Activated naive CD4-positive, alpha-beta T cell treated with anti-CD3 and anti-CD28 coated beads, Interleukin-2, amount 50 U/mL, for 16 hours (primary cell): ENCODE data around the gene NECAB3.
A peak's percentile ranks its signal among the peaks of the same experiment; 100 is the strongest.

Experiments used
- DNase-seq: peaks from one replicate; pipeline ENCODE4 v3.0.0-alpha.2; 2020

NECAB3 gene

DNA sequence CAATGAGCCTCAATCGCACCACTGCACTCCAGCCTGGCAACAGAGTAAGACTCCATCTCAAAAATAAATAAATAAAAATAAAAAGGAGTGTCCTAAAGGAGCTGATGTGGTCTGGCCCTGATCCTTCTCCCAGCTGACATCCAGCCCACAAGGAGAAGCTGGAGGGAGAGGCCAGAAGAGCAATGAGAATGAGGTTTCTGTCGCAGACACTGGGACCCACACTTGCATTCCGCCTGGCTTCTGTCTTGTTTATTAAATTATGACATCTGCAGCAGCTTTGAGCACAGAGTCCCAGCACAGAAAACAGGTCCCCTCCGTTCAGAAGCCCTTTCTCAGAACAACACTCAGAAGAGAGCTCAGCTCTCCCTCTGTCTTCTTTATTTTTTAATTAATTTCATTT lies 22.2 kb upstream of the NECAB3 start:
- no peak for DNase-seq

DNA sequence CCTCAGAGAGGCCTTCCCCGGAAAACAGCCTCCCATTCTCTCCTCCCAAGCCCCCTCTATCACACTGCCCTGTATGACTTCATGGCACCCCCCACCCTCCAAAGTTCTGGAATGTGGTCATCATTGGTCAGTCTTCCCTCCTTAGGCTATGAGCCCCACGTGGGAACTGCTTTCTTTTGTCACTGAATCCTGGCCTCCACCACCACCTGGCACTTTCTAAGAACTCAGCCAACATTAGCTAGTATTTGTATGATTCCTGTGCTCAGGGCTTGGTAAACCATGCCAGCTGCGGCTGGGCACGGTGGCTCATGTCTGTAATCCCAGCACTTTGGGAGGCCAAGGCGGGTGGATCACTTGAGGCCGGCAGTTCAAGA lies 20.4 kb upstream of the NECAB3 start:
- no peak for DNase-seq

DNA sequence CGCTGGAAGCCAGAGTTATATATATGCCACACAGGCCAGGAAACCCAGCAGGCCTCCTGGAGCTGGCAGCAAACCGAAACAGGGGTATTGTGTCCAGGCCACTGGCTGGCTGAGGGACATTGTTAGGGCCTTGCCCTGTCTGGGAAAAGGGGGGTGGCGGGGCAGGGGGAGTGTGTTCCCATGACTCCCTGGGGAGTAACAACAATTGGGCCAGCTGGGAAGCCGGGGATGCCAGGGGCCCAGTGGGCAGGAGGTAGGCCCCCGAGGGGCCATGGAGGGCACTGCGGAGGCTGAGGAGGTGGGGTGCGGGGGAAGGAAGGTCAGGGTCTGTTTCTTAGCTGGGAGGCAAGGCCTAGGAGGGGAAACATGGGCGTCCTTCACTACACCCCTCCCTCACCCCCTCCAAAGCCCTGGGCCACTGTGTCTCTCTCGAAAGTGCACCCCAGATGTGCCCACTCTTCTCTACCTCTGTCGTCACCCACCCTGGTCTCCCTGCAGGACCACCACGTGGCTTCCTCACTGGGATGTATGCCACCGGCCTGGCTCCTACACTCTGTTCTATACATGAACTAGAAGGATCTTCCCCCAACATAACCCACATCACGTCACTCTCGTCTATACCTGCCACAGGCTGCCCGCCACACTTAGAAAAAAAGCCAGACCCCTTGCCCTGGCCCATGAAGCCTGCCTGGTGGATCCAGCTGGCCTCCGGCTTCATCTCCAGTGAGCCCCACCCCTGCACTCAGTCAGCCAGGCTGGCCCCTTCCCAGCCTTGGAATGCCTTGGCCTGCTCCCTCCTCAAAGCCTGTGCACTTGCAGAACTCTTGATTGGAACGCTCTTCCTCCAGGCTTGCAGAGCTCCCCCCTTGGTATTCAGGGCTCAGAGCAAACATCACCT lies 19.8 kb upstream of the NECAB3 start:
- DNase-seq = no peak

DNA sequence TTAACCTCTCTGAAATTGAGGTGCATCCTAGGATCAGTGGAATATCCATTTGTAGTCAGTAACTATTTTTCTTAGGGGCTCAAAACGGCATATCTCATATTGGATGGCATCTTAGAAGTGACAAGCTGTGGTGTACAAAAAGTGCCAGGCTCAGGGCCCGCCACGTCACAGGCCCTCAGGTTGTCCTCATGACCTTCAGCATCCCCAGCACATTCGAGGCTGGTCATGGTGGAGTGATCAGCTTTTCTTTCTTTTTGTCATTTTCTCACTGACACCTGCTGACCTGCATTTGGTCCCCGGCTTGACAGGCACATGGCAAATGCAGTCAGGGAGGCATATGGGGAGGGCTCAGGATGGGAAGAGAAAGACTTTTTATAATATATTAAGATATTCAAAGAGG lies 19.1 kb upstream of the NECAB3 start:
- DNase-seq = no peak

DNA sequence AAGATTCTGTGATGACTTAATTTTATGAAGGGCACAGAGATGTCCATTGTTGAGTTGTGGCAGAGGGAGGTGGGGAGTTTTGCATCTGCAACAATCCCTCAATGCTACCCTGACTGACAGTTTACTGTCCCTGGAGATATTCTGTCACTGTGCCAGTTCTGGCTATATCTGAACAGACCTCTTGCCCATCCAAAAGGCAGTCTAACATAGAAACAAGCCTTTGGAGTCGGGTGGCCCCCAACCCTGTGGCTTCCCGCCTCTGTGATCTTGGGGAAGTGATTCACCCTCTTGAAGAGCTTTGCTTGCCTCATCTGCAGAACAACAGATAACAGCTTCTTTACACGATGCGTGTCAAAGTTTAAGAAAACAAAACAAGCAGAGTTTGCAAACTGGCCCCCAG lies 15.7 kb upstream of the NECAB3 start:
- peak; percentile 50 for DNase-seq

DNA sequence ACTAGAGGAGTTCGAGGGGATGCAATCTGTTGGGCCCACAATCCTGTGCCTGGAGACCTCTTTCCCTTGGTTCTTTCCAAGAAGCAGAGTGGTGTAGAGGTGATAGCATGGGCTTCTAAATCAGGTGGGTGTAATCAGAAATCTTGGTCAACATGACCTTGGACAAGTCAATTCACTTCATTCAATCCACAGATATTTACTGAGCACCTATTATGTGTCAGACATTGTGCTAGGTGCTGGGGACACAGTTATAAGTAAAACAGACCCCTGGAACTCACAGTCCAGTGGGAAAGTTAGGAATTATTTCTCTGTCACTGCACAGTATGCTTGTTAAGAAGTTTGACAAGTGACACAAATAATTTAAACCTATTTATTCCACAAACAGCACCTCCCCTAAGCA lies 15.3 kb upstream of the NECAB3 start:
- no peak for DNase-seq

DNA sequence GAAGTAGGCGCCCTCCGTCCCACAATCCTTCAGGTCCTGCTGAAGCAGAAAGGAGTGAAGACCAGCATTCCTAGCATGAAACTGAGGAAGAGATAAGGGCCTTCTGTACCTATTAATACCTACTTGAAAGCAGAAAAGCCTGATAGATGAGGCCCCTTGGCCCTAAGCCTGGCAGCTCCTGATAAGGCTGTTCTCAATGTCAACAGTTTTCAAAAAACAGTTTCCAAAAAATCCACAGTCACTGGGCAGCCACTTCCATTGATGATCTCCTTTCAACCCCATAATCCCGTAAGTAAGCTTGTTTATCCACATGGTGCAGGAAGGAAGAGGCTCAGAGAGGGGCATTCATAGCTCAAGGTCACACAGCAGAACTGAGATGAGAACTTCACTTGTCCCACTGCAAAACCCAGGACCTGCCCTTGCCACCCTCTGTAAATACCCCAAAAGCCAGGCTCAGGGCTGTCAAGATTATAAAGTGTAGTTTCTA lies 14.8 kb upstream of the NECAB3 start:
- no peak for DNase-seq

DNA sequence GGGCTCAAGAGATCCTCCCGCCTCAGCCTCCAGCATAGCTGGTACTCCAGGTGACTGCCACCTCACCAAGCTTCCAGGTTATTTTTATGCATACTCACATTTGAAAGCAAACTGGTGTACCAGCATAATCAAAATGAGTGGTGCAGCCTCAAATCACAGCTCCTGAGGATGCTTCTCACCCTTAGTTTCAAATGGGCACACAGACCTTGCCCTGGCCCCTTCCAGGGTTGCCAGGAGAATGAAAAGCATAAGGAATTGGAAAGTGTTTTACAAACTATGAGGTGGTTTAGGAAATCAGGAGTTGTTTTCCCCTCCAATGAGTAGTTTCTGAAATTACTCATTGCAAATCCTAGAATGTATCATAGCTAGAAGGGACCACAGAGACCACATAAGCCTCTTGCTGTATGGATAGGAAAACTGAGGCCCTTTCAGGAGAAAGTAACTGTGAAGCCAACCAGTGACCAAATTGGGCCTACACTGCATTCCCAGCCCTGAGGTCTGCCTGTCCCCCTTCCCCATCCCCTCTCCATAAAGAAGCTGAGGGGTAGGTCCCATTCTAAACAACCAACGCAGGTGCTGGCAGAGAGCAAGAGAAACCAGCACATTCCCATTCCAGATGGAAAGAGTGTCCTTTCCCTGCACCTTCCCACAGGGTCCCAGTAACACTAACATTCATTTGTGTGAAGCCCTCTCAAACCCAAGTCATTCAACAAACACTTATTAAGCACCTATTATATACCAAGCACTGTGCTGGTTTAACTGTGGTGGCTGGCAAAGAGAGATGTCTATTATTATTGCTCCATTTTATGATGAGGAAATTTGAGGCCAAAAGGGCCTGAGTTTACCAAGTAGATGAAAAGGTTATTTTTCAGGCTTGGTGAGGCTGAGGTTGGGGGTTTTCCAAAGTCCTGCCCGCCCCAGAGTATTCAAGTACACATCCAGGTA lies 14.0 kb upstream of the NECAB3 start:
- DNase-seq = no peak

DNA sequence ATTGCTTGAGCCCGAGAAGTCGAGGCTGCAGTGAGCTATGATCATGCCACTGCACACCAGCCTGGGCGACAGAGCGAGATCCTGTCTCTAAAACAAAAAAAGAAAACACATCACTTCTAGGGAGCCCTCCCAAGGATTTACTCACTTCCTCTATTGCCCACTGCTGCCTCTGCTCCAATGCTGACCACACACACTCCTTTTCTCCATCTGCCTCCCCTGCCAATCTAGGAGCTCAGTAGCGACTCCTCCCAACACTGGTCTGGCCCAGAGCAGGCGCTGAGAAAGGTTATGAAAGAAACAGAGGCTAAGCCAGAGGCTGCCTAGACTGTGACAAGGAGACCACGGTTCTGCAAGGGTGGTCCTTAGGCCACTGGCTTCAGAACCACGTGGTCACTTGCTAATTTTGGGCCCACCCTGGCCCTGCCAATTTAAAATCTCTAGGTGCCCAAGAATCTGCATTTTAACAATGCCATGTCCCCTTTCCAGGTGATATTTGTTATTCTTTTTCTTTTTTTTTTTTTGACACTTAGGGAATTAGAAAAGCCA lies 13.2 kb upstream of the NECAB3 start:
- DNase-seq = no peak

DNA sequence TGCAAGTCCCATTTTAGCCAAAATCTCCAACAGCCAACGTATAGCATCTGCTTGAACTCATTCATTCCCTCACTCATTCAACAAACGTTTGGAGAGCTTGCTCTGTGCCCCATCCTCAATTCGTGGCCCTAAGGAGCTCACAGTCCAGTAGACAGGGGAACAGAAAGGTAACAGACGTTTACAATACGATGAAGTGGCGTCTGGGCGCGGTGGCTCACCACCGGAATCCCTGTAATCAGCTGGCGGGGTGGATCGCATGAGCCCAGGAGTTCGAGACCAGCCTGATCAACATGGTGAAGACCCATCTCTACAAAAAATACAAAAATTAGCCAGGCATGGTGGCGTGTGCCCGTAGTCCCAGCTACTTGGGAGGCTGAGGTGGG lies 12.7 kb upstream of the NECAB3 start:
- DNase-seq = no peak

DNA sequence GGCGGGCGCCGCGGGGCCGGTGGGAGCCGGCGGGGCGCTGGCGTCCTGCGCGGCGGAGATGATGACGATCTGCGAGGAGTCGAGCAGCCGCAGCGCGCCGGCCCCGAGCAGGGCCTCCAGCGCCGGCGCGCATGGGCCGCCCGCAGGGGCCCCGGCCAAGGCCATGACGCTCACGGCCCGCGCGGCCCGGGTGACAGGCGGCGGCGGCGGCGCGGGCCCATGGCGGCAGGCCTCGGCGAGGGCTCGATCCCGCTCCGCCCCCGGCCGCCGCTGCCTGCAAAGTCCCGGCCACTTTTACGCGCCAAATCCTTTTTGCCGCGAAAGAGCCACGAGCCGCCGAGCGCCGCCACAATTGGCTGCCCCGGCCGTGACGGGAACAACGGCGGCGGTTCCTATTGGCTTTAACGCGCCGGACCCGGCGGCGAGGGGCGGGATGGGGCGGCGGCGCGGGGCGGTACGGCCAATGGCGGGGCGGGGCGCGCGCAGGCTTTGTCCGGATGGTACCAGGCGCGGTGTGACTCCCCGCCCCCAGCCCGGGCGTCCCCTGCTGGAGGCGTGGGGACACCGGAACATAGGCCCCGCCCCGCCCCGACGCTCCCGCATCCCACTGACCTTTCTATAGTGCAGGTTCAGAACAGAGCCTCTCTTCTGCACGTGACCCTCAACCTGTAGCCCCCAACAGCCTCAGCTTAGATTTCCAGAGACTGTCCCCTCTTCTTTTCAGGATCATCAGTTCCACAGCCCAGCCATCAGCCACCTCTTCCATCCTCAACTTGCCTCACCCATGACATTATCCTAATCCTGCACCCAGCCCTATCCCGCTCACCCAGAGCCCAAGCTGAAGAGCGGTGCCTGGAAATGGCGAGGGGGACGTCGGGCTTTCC lies 12.1 kb upstream of the NECAB3 start, which contains the start of gene E2F1:
TSS of gene E2F1 (minus strand) at position 286 of the 884 bp plus-strand sequence. CDS start at position 165, 121 bp downstream.
- DNase-seq = peak; percentile 95

DNA sequence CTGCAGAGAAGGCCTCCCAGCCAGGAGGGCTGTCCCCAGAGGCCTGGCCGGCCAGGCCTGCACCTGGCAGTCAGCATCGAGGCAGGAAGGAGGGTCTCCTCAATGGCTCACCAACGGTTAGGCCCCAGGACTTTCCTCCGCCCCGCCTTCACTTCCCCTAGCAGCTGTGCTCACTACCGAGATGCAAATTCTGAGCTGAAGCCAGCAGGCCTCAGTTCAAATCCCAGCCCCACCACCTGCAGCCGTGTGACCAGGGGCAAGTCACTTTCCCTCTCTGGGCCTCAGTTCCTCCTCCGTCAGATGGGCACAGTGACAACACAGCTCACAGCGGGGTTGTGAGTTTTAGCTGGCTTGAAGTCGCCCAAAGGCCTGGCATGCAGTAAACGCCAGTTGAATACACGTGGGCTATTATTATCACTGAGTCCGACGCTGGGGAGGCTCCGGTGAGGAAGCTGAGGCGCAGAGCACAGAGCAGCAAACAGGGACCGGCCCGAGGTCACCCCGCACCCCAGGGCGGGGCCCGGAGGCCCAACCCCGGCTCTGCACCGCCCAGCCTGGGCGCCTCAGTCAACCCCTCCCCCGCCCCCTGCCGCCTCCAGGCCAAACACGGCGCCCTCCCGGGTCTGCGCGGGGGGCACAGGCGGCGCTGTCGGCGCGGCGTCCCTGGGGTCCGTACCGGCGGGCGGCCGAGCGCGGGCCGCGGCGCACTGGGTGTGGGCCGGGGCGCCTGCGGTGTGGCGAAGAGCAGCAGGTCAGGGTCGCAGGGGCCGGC lies 11.3 kb upstream of the NECAB3 start:
- DNase-seq = peak; percentile 64

DNA sequence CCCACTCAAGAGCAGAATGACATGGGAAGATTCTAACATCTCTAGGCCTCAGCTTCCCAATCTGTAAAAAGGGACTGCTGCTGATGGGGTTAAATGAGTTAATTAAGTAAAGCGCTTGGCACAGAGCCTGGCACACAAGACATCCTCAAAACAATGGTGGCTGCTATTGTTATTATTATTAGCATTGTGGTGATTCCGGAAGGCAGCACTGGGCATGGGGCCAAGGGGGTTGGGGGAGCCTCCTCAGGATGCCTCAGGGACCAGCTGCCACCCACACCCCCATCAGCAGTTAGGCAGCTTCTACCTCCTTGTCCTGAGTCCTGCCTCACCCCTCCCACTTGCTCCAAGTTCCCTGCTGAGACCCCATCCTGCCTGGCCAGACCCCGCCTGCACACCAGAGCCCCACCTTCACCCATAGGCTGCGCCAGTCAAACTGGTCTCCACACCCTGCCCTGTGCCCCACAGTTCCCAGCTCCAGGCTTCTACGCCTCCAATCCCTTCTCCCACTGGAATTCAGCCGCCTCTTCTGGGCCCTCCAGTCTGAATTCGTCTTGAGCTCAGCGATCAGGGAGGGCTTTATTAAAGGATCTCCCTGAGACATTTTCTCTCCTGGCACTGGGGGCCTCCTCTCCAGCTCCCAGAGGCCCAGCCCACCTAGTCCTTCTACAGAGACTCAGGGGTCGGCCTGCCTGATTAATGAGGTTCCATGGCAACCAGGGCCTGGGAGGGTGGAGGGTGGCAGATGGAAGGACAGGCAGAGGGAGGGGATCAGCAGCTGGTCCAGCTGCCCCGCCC lies 10.5 kb upstream of the NECAB3 start:
- DNase-seq = no peak

DNA sequence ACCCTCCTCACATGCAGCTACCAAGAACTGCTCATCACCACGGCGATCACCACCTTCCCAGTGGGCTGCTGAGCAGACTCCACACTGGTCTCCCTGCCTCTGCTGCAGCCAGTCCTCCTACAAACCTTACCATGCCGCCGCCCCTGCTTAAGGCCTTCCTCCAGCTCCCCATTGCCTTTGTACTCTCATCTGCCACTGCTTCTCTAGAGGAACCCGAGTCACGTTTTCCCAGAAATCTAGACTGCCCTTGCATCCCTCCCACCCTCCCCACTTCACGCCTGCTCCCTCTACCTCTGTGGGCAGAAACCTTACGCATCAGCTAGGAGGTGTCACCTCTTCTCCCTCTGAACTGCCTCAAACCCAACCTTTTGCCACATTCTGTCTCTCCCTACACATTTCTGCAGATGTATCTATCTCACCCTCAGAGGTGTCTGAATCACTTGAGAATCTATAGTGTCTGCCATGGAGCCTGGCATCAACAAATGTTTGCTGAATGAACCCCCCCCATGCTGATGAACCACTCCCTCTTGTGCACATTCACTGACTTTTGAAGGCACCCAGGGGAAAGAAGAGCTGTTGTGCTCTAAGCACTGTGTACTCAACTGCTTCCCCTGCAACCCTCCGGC lies 7.6 kb upstream of the NECAB3 start:
- no peak for DNase-seq

DNA sequence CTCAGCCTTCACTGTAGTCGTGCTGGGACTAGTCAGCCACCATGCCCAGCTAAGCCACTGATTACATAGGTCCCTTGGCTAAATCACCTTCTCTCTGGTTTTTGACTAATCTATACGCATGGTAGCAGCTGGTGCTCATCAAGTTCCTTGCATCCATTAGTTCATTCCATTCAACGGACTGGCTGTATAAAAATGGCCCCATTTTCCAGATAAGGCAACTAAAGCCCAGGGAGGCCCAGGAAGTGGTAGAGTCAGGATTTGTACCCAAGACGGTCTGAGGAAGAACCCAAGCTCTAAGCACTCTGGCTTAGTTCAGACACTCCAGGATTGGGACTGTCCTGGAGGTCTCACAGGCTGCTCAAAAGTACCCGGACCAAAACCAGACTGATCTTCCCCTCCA lies 7.1 kb upstream of the NECAB3 start:
- no peak for DNase-seq

DNA sequence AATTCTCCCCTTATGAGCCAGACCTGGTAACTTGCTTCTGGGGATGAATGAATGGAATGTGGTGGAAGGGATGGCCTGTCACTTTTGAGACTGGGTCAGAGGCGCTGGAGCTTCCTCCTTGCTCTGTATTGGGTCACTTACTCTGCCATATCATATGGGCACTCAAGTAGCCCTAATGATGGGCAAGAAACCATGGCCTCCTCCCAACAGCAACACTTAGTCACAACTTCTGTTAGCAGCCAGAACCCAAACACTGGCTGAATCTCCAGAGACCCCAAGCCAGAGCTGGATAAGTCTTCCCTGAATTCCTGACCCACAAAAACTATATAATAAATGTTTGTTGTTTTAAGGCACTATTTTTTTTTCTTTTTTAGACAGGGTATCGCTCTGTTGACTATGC lies 6.5 kb upstream of the NECAB3 start:
- no peak for DNase-seq

DNA sequence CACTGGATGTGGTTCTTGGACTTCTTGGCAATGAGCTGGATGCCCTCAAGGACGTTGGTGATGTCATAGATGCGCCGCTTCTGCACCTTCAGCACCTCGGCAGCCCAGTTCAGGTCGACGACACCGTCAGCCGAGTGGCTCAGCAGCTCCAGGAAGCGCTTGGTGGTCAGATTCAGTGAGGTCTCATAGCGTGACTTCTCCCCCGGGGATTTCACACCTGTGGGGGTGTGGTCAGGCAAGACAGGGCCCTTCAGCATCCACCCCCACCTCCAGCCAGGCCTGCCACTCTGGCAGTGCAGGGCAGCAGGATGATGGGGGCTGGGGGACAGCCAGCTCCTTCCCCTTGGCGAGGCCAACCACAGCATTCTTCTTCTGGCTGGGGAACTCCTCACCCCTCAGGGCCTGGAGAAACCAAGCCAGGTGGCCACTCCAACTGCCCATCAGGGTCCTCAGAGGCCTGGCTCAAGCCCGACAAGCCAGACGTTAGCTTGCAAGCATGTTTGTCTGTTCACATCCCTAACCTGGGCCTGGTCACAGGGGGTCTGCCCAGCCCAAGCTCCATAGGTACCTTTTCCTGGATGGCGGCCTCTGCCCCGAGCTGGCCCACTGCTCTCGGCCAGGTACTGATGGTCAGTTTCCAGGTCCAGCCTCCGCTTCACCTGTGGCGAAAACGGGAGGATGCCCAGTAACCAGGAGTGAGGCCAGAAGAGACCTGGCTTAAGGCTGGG lies 5.7 kb upstream of the NECAB3 start:
- no peak for DNase-seq

DNA sequence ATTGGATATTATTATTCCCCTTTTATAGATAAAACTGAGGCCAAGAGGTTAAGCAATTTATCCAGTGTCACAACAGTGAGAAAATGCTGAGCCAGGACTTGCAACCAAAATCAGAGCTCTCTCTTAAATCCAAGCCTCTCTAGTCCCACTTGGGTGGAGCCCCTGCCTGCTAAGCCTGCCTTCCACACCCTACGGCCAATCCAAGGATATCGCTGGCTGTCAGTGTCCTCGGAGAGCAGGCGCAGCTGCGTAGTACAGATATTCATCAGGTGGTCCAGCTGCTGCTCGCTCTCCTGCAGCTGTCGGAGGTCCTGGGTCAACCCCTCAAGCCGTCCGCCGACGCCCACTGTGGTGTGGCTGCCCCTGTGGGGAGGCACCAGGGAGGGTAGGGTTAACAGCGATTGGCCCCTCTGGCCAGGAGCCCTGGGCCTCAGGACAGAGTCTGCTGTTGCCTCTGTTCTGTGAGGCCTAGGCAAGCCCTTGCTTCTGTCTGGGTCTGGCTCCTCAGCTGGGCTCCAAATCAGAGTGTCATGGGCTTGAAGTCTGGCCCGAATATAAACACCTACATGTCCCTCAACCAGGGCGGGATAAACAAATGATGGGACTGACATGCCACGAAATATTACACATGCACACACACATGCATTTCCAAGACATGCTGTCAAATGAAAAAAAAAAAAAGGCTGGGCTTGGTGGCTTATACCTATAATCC lies 3.9 kb upstream of the NECAB3 start:
- no peak for DNase-seq
